Activated CD8-positive, alpha-beta memory T cell treated with anti-CD3 and anti-CD28 coated beads for 24 hours (primary cell): ENCODE data around the gene ABCA9.
"Not testable (repeated sequence)": the region's sequence is repeated elsewhere in the genome, so short reads cannot be mapped to it uniquely, and the experiment has no call there.

Experiments used
- DNase-seq: peaks from one replicate; pipeline ENCODE4 v3.0.0-alpha.2; 2020

The ABCA9 gene

DNA sequence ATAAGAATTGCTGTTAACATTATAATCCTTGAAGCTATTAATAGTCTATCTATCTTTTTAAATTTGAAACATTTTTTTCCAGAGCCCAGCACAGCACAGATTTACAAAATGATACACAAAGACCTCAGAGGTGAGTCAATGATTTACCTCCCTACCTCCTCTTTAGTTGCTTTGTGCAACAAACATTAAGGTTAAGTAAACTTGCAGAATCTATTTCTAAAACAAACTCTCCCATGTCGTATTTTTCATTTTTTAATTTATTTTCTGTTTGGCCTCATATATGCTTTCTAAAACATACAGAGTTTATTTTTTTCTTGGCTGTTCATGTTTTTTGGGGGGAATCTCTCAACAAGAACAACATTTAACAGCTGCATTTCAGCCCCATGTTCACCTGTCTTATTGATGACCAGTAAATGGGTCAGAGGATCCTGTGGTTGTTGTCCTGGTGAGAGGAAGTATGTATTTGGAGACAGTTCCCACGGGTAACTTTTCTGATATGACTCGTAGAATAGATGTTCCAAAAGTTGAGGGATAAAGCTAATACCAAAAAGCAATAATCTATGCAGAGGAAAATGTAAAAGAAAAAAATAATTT is 42.6 kb downstream of the ABCA9 start:
- no peak for DNase-seq

DNA sequence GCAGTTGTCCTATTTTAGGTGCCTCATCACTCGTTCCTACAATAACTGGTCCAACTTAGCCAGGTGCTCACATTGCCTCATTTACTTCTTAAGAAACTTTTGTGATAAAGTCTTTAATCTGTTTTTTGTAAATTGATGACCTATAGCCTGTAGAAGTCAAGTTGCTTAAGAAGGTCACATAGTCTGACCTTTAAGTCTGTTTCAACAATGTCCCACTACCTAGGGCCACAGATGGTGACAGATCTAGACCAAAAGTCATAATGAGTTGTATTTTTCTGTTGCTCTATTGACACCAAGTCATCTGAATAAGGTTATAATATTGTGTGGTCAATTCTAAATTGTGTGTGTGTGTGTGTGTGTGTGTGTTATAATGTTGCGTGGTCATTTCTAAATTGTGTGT is 45.1 kb downstream of the ABCA9 start:
- DNase-seq = no peak

DNA sequence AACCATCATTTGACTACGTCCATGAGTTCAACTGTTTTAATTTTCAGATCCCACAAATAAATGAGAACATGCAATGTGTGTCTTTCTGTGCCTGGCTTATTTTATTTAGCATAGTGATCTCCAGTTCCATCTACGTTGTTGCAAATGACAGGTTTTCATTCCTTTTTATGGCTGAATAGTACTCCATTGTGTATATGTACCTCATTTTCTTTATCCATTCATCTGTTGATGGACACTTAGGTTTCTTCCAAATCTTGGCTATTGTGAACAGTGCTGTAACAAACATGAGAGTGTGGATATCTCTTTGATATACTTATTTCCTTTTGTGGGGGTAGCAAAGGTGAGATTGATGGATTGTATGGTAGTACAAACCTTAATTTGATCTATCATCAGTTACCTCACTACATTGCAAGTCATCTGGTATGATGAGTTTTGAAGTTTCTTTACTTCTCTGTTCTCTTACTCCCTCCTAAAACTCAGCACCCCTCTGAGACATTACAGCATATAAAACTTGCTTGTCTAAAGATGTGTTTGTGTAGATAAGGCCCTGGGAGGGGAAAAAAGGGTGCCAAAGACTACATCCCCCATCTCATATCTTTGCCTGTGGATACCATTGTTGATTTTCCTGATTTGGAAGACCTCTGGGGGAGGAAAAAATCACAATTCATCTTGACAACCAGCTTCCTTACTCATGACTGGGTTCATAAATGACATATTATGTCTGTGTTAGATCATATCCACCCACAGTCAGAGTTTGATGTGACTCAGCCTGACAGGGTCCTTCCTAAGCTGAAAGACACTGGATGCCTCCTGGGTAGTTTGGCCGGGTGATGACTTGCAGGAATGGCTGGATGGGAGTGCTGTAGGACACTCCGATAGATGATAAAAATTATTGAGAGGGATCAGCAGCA is 47.6 kb downstream of the ABCA9 start:
- no peak for DNase-seq

DNA sequence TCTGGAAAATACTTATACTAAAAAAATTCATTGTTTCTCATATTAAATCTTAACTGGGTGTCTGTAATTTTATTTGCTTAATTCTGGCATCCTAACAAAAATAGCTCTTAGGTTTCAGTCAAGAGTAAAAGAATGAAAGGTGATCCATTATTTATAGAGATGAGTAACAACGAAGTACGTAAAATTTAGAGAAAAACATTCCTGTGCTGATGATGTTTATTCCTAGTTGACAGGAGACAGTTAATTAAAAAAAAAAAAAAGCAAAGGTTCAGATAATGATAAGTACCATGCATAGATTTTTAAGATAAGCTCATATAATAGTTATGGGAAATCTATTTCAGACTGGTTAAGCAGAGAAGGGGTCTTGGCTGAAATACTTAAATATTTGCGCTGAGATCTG is 50.8 kb downstream of the ABCA9 start:
- DNase-seq = no peak

DNA sequence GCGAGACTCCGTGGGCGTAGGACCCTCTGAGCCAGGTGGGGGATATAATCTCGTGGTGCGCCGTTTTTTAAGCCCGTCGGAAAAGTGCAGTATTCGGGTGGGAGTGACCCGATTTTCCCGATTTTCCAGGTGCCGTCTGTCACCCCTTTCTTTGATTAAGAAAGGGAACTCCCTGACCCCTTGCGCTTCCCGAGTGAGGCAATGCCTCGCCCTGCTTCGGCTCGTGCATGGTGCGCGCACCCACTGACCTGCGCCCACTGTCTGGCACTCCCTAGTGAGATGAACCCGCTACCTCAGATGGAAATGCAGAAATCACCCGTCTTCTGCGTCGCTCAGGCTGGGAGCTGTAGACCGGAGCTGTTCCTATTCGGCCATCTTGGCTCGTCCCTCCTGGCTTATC is 56.0 kb downstream of the ABCA9 start:
- DNase-seq = not testable (repeated sequence)

DNA sequence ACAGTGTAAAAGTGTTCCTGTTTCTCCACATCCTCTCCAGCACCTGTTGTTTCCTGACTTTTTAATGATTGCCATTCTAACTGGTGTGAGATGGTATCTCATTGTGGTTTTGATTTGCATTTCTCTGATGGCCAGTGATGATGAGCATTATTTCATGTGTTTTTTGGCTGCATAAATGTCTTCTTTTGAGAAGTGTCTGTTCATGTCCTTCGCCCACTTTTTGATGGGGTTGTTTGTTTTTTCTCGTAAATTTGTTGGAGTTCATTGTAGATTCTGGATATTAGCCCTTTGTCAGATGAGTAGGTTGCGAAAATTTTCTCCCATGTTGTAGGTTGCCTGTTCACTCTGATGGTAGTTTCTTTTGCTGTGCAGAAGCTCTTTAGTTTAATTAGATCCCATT is 61.0 kb downstream of the ABCA9 start:
- DNase-seq = not testable (repeated sequence)

DNA sequence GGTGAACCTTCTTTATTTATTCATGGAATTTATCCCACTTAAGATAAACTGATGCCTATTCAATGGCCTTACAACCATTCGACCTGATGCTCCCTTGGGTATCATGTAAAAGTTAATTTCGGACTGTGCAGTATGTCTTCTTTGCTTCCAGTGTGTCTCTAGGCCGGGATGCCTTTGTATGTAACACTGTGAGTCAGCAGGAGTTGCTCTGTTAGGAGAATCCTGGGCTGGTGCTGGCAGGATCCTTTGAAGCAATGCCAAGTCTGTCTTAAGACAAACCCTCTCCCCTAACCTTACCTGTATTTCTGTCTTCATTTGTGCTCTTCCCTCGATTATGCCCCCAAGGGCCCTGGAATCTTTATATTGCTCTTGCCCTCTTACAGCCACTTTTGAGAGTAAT is 67.6 kb downstream of the ABCA9 start:
- no peak for DNase-seq

DNA sequence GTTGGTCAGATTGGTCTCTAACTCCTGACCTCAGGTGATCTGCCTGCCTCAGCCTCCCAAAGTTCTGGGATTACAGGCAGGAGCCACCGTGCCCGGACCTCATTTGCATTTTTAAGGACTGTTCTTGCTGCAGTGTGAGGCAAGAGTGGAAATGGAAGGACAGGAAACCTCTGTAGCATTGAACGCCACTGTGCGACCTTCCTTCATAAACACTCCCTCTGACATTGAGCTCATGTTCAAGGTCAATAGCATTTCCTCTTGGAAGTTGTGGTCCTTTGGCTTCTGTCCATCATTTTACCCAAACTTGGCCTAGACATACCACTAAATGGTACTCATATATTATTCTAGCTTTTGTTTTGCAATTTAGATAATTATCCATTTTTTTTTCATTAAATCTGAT is 72.8 kb downstream of the ABCA9 start:
- no peak for DNase-seq

DNA sequence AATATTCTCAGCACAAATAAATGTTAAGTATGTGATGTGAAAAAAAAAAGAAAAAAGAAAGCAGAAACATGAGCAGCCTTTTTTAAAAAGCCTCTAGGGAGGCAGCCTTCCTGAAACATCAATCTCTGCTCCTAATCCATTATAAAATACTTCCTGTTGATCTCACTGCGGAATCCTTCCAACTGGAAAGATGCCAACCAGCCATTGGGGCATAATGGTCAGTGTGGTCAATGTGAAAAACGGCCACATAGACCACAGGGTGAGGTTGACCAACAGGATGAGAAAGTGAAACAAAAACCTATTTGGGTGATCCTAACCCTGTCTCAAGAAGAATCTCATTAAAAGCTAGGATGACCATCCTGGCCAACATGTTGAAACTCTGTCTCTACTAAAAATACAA is 79.4 kb downstream of the ABCA9 start:
- no peak for DNase-seq

DNA sequence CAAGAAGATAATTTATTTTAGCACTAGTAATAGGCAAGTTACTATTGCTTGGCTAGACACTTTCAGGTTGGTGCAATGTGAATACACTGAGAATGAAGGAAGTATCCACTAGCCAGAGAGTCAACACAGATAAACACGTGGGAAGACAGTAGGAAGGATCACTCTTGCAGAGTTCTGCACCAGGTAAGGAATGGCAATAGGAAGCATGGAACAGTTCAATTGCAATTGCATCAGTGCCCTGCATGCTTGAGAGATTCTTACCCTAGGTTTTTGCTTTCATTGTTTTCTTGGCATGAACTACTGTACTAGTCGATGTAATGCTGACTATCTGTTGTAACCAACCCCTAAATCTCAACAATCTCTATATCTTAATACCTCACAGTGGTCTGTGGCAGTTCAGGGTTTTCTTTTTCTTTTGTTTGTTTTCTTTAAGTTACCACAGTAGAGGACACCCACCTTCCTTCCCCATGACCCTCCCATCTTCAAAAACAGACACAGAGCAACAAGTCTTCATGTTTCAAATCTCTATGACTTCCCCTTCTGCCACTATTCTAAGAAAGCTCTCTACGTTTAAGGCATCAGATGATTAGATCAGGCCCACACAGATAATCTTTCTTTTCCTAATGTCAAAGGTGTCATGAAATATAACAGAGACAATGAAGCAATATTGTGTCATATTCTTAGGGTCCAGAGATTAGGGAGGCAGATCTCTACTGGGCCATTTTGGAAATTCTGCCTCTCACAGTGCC is 87.5 kb downstream of the ABCA9 start:
- no peak for DNase-seq

DNA sequence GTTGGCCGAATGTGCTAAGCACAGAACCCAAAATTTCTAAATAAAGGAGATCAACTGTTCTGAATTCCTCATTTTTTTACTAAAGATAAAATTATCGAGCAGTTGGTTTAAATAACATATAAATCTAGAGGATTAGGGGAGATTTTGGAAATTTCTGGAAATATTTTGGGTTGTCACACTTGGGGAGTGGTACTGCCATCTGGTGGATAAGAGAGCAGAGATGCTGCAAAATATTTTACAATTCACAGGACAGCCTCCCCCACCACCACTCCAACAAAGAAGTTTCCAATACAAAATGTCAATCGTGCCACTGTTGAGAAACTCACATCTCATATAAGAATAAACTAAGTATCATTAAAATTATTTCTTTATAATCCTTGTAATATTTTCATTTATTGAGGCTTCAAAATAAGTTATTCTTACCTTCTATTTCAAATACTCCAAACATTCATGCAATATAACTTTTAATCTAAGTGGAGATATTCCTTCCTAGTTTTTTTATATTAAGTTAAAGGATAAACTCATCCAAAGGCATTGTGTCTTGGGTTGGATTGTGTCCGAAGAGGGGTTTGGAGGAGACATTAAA is 88.5 kb downstream of the ABCA9 start:
- no peak for DNase-seq

DNA sequence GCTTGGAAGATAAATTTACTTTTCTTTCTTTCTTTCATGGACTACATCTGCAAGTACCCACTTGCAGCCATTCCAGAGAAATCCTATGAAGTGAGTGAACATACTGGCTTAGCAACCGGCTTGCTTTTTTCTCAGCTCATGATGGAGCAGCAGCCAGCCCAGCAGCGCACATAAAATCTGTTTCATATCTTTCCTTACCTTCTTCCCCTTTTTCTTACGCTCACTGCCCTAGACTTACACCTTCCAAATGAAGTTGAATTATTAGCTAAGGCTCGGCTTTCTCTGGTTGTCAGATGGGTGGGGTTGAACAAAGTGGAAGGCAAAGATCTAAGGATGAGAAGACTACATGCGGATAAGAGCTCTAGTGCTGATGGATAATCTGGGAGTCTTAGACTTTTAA is 91.6 kb downstream of the ABCA9 start:
- DNase-seq = no peak

DNA sequence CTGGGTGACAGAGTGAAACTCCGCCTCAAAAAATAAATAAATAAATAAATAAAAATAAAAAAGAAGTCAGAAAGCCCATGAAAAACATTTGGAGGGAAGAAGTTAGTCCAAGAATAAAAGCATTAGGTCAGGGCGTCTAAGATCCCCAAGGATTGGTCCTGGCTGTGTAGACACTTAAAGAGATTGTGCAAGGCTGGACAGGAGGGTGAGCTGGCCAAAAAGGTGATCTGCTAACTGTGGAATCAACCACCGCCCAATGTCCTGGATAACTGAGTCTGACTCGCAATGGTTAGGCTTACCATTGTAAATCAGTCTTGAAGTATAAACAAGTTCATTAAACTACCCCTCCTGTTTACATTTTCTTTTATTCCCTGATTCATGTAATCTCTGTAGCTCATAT is 96.8 kb downstream of the ABCA9 start:
- DNase-seq = no peak

DNA sequence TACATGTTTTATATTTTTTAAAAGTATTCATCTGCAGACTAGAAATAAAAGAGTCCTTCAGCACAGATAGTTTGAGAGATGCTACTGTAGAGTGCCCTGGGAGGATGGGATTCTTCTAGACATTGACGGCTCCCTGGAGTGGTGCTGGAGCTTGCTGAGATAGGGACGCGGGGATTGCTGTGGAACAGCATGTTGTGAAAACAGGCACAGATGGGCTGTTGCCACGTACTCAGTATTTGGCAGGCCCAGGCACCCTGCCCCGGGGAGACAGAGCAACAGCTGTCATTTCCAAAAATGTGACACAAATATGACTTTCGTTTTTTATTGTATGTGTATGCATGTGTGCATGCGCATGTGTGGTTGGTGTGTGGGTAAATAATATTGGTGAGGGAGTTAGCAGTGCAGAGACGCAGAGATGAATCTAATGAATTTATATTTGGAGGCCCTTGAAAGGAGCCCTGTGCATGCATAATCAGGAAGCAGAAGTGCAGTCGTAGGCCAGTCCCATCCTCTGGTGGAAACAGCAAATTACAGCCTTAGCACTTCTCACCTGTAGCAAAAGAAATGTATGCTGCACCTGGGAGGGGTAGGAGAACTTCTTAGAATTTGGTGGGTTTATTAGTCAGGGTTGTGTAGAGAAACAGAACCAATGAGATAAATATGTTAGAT is 99.4 kb downstream of the ABCA9 start:
- no peak for DNase-seq

DNA sequence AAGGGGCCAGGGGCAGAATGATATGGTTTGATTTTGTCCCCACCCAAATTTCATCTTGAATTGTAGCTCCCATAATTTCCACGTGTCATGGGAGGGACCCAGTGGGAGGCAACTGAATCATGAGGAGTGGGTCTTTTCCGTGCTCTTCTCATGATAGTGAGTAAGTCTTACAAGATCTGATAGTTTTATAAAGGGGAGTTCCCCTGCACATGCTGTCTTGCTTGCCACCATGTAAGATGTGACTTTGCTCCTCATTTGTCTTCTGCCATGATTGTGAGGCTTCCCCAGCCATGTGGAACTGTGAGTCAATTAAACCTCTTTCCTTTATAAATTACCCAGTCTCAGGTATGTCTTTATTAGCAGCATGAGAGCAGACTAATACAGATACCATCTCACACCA is 101.6 kb downstream of the ABCA9 start:
- DNase-seq = not testable (repeated sequence)

DNA sequence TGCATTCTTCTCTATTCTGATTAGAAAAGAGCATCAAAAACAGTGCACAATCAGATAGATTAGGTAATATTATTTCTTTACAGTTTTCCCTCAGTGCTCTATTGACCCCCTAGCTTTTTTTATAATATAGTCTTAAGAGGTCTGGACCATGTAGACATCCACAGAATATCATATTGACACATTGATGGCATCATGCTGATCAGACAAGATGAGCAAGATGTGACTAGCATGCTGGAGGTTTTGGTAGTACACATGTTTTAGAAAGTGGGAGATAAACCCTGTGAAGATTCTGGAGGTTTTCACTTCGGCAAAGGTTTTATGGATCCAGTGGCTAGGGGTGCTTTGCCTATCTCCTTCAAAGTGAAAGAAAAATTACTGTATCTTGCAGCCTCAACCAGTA is 102.8 kb downstream of the ABCA9 start:
- no peak for DNase-seq

DNA sequence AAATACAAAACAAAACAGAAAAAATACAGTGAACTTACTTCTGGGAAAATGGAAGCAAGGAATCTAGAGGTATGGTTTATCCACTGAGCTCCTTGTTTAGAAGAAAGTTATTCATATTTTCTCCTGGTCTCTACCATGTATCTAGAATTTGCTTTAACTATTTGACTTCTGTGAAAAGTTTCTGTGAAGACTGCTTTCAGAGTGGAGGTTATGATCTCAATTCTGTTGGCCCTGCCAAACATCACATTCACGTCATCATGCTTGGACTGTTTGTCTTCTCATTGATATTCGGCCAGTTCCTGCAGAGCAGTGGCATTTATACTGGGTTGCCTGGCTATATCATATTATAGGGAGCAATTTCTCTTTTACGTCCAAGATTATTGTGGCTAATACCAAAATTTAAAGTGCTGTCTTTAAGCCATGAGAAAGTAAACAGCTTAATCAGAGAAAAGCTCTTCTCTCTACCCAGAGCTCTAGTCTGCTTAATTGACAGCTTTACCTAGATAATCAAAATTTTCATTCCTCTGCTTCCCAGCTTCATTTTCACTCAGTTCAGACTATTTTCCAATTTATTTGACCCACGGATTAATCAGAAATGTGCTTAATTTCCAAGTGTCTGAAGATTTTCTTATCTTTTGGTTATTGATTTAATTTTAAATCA is 105.4 kb downstream of the ABCA9 start, which contains the start of gene ABCA8:
ABCA8 (minus strand) TSS at position 212 of the 661 bp plus-strand sequence. CDS start 13,358 bp downstream, outside the sequence.
- DNase-seq = no peak

DNA sequence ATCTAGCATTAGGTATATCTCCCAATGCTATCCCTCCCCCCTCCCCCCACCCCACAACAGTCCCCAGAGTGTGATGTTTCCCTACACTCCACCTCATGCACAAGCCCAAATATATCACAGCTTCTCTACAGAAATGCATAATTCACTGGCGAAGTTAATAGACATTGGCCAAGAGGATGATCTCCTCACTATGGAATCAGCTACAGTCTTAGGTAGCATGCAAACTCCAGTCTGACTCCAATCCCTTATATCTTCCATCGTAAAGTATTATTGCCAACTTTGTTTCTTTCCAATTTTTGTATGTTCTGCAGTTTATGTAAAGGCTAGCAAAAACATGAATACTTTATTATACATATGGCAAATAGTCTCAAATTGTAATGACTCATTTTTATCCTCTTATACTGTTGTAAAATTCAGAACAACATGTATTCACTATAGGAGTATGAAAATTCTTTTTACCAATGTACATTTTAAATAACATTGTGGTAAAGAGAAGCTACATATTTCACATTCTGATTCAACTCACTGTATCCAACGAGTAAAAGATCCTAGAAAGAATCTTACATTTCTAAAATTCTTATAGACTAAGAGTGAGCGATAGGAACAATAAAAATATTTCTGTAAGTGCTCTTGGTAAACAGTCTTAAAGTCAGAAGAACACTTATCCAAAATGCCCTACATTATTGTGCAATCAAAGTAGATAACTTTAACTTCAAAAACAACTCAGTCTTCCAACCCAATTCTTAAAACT is 106.4 kb downstream of the ABCA9 start:
- no peak for DNase-seq

DNA sequence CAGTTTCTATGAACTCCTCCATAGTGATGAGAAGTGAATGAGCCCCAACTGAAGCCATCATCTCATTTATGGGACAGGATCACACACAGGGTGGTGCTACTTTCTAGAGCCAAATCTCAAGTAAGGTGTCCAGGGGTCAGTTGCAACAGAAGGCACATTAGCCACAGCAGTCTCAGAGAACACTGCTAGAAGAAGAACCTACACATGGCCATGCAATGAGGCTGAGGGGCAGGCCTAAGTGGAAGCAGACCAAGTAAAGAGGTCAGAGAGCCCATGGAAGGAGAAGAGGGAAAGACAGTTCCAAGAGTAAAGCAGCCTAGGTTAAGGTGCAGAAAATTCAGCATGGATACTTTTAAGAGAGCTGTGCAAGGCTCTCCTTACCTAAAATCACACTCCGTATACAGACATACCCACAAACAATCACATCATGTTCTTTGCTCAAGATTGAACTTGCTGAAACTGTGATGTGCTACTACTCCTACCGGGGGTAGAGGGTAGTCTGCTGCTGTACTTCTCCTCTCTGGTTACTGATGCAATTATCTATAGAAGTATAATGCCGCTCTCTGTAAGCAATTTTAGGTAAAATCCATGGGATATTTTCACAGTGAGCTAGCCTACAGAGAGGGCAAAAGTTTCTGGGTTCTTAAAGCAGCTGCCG is 107.3 kb downstream of the ABCA9 start:
- DNase-seq = no peak

DNA sequence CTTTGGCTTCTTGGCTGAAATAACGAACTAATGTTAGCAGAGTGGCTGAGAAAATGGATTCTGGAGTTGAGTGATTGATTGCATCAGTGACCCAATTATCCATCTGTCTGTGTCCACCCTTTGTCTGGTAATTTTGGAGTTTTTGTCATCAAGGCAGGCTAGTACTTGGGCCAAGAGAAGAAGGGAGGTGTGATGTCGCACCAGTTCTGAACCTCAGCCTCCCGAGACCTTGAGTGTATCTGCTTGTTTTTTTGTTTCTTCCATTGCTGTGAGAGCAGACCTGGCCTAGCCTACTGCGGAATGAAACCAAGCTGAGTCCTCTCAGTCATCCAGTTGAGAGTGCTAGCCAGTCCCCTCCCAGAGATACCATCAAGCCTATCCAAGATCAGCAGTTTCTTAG is 110.0 kb downstream of the ABCA9 start:
- no peak for DNase-seq

DNA sequence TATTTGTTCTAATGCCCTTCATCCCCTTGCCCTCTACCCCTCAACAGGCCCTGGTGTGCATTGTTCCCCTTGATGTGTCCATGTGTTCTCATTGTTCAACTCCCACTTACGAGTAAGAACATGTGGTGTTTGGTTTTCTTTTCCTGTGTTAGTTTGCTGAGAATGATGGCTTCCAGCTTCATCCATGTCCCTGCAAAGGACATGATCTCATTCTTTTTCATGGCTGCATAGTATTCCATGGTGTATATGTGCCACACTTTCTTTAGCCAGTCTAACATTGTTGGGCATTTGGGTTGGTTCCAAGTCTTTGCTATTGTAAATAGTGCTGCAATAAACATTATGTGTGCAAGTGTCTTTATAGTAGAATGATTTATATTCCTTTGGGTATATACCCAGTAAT is 112.9 kb downstream of the ABCA9 start:
- DNase-seq = not testable (repeated sequence)
